WTC11 (cell line): ENCODE results near the gene AFAP1L2. TPM values are rescaled to one million over a fixed set of nuclear protein-coding genes. Genes with fewer than 3 reads are reported as not detected.

Experiments used
- ATAC-seq: fragments of 200-7000 bp; cut with Tn5 transposase; 2 replicates; pipeline ENCODE4 v1.10.0; 2021; ENCODE audit warnings: mild to moderate bottlenecking, moderate library complexity
- CTCF ChIA-PET: fragments of 300-600 bp; sonication (Branson Sonifier 250); formaldehyde crosslinking; loops from one replicate; lab custom pipeline; 2021; ENCODE audit warnings: antibody characterized with exemption; lab: Charles Lee
- POLR2A ChIA-PET: fragments of 350-600 bp; sonication (Branson Sonifier 250); formaldehyde crosslinking; loops from one replicate; lab custom pipeline; 2021; ENCODE audit warnings: antibody characterized with exemption; lab: Charles Lee
- DNase-seq: peaks from one replicate; pipeline ENCODE4 v3.0.0; 2021; ENCODE audit warnings: low spot score
- H3K27ac Mint-ChIP-seq: 2 replicates; pipeline ENCODE4 v1.8.0; 2021; ENCODE audit warnings: mixed read lengths
- H3K27me3 Mint-ChIP-seq: 2 replicates; pipeline ENCODE4 v1.8.0; 2021; ENCODE audit warnings: low read depth, mild to moderate bottlenecking, moderate library complexity, mixed read lengths
- H3K36me3 Mint-ChIP-seq: 2 replicates; pipeline ENCODE4 v1.8.0; 2021; ENCODE audit warnings: mixed read lengths
- H3K4me1 Mint-ChIP-seq: 2 replicates; pipeline ENCODE4 v1.8.0; 2022; ENCODE audit warnings: mixed read lengths
- H3K4me3 Mint-ChIP-seq: 2 replicates; pipeline ENCODE4 v1.8.0; 2021; ENCODE audit warnings: mild to moderate bottlenecking, moderate library complexity, mixed read lengths
- H3K9me3 Mint-ChIP-seq: 2 replicates; pipeline ENCODE4 v1.8.0; 2021; ENCODE audit warnings: mixed read lengths
- AR ChIP-seq: fragments of 250-450 bp; sonication (Bioruptor Pico); IDR thresholded peaks from 2 replicates; pipeline ENCODE4 v1.9.0; 2021; ENCODE audit warnings: mild to moderate bottlenecking
- CBFB ChIP-seq: sonication (generic); formaldehyde crosslinking; IDR thresholded peaks from 2 replicates; pipeline ENCODE4 v1.8.1; 2022; ENCODE audit warnings: mild to moderate bottlenecking, low read depth, missing genetic modification reagents
- CDX4 ChIP-seq: fragments of 250-450 bp; sonication (Bioruptor Pico); IDR thresholded peaks from 2 replicates; pipeline ENCODE4 v1.9.0; 2021; ENCODE audit warnings: moderate library complexity, mild to moderate bottlenecking, inconsistent platforms, borderline replicate concordance
- EMX1 ChIP-seq: fragments of 250-450 bp; sonication (Bioruptor Pico); IDR thresholded peaks from 2 replicates; pipeline ENCODE4 v1.8.0; 2021; ENCODE audit warnings: mild to moderate bottlenecking
- ERG ChIP-seq: fragments of 250-450 bp; sonication (Bioruptor Pico); IDR thresholded peaks from 2 replicates; pipeline ENCODE4 v1.8.0; 2021; ENCODE audit warnings: mild to moderate bottlenecking
- ETV6 ChIP-seq: sonication (generic); formaldehyde crosslinking; IDR thresholded peaks from 2 replicates; pipeline ENCODE4 v1.8.1; 2022; ENCODE audit warnings: mild to moderate bottlenecking, missing genetic modification reagents
- FOXP1 ChIP-seq: sonication (generic); formaldehyde crosslinking; IDR thresholded peaks from 2 replicates; pipeline ENCODE4 v1.8.0; 2022; ENCODE audit warnings: missing genetic modification reagents, mild to moderate bottlenecking, moderate library complexity, borderline replicate concordance
- GTF2I ChIP-seq: fragments of 250-450 bp; sonication (Bioruptor Pico); conservative IDR thresholded peaks from 2 replicates; pipeline ENCODE4 v1.4.0; 2021; ENCODE audit warnings: mild to moderate bottlenecking
- JAZF1 ChIP-seq: fragments of 250-450 bp; sonication (Bioruptor Pico); IDR thresholded peaks from 2 replicates; pipeline ENCODE4 v1.9.0; 2021; ENCODE audit warnings: moderate library complexity, mild to moderate bottlenecking, inconsistent platforms
- MYBL2 ChIP-seq: sonication (generic); formaldehyde crosslinking; IDR thresholded peaks from 2 replicates; pipeline ENCODE4 v1.8.1; 2023; ENCODE audit warnings: mild to moderate bottlenecking, moderate library complexity, missing genetic modification reagents
- NR2C2 ChIP-seq: sonication (generic); formaldehyde crosslinking; IDR thresholded peaks from 2 replicates; pipeline ENCODE4 v1.8.0; 2022; ENCODE audit warnings: mild to moderate bottlenecking, missing genetic modification reagents
- RORB ChIP-seq: fragments of 250-450 bp; sonication (Bioruptor Pico); IDR thresholded peaks from 2 replicates; pipeline ENCODE4 v1.9.0; 2021; ENCODE audit warnings: mild to moderate bottlenecking
- TP53 ChIP-seq: sonication (generic); formaldehyde crosslinking; IDR thresholded peaks from 2 replicates; pipeline ENCODE4 v1.8.1; 2023; ENCODE audit warnings: mild to moderate bottlenecking, missing genetic modification reagents
- ZBTB21 ChIP-seq: sonication (generic); formaldehyde crosslinking; IDR thresholded peaks from 2 replicates; pipeline ENCODE4 v1.8.1; 2023; ENCODE audit warnings: mild to moderate bottlenecking, missing genetic modification reagents, borderline replicate concordance
- ZBTB43 ChIP-seq: sonication (generic); formaldehyde crosslinking; IDR thresholded peaks from 2 replicates; pipeline ENCODE4 v1.8.1; 2023; ENCODE audit warnings: mild to moderate bottlenecking, missing genetic modification reagents
- ZNF232 ChIP-seq: sonication (generic); formaldehyde crosslinking; IDR thresholded peaks from 2 replicates; pipeline ENCODE4 v1.8.0; 2022; ENCODE audit warnings: mild to moderate bottlenecking, missing genetic modification reagents
- ZNF263 ChIP-seq: sonication (generic); formaldehyde crosslinking; IDR thresholded peaks from 2 replicates; pipeline ENCODE4 v1.8.1; 2022; ENCODE audit warnings: low read depth, mild to moderate bottlenecking, moderate library complexity, missing genetic modification reagents
- ZNF396 ChIP-seq: fragments of 250-450 bp; sonication (Bioruptor Pico); IDR thresholded peaks from 2 replicates; pipeline ENCODE4 v1.8.0; 2021; ENCODE audit warnings: mild to moderate bottlenecking, moderate library complexity, borderline replicate concordance
- ZNF416 ChIP-seq: fragments of 250-450 bp; sonication (Bioruptor Pico); IDR thresholded peaks from 2 replicates; pipeline ENCODE4 v1.9.0; 2021; ENCODE audit warnings: mild to moderate bottlenecking, inconsistent platforms
- total RNA-seq: library from RNA; stranded (reverse); gene quantifications from 3 replicates; pipeline ENCODE4 v1.2.3, GENCODE V29; 2021
- TF ChIP-seq, protein P1 (sequence below): fragments of 250-450 bp; sonication (Bioruptor Pico); IDR thresholded peaks from 2 replicates; pipeline ENCODE4 v1.9.0; 2021; ENCODE audit warnings: mild to moderate bottlenecking
- TF ChIP-seq, protein P2 (sequence below): sonication (generic); formaldehyde crosslinking; IDR thresholded peaks from 2 replicates; pipeline ENCODE4 v1.8.1; 2023; ENCODE audit warnings: mild to moderate bottlenecking, moderate library complexity, missing genetic modification reagents
- TF ChIP-seq, protein P3 (sequence below): sonication (generic); formaldehyde crosslinking; IDR thresholded peaks from 2 replicates; pipeline ENCODE4 v1.8.1; 2023; ENCODE audit warnings: mild to moderate bottlenecking, missing genetic modification reagents, moderate library complexity
- TF ChIP-seq, protein P4 (sequence below): sonication (generic); formaldehyde crosslinking; IDR thresholded peaks from 2 replicates; pipeline ENCODE4 v1.8.1; 2022; ENCODE audit warnings: missing genetic modification reagents, borderline replicate concordance

Gene AFAP1L2
- total RNA-seq, 1 experiment from 2014 or later: 5.0 TPM

GRCh38 chr10:114332301-114333192 is 71.8 kb downstream of the AFAP1L2 start:
- no peak for ATAC-seq
- no peak for DNase-seq
- Mint-ChIP-seq H3K36me3 (no peaks in the 10 kb centered on the region), H3K27me3 (no peaks in the 10 kb centered on the region; the same call in 1 of the 2 replicates), H3K4me1 (peaks cover 24% of the 10 kb centered on the region), H3K27ac (no peak overlapping the region), H3K4me3 (no peak overlapping the region), H3K9me3 (no peaks in the 10 kb centered on the region)
- ChIA-PET POLR2A (no interaction called here), CTCF (interaction anchor here (1.2 to 5.5 kb wide), 3 partner anchors 11 to 126 kb away, joined by 3 to 24 read pairs (median 5); no protein-coding TSS in a partner anchor)
- TF ChIP-seq, protein P1, sequence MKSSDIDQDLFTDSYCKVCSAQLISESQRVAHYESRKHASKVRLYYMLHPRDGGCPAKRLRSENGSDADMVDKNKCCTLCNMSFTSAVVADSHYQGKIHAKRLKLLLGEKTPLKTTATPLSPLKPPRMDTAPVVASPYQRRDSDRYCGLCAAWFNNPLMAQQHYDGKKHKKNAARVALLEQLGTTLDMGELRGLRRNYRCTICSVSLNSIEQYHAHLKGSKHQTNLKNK (CRISPR knock-in tag): no peak
- TF ChIP-seq TP53 (CRISPR knock-in tag) (no peak), ZBTB21 (CRISPR knock-in tag) (no peak), ERG (CRISPR knock-in tag) (no peak), ETV6 (no peak), FOXP1 (no peak), GTF2I (no peak), AR (CRISPR knock-in tag) (no peak), ZNF263 (CRISPR knock-in tag) (no peak), EMX1 (CRISPR knock-in tag) (no peak), RORB (CRISPR knock-in tag) (no peak), CBFB (CRISPR knock-in tag) (no peak)

- Mint-ChIP-seq H3K4me1 (peaks cover 9% of the 10 kb centered on the region), H3K9me3 (no peaks in the 10 kb centered on the region), H3K36me3 (no peaks in the 10 kb centered on the region), H3K4me3 (no peak overlapping the region), H3K27me3 (no peaks in the 10 kb centered on the region; the same call in 1 of the 2 replicates), H3K27ac (no peak overlapping the region)
- ATAC-seq (no peak), DNase-seq (no peak)
- ChIA-PET POLR2A (no interaction called here), CTCF (interaction anchor here (0.8 to 0.9 kb wide), 2 partner anchors 26 to 129 kb away, joined by 3 read pairs; no protein-coding TSS in a partner anchor)
- TF ChIP-seq, protein P2, sequence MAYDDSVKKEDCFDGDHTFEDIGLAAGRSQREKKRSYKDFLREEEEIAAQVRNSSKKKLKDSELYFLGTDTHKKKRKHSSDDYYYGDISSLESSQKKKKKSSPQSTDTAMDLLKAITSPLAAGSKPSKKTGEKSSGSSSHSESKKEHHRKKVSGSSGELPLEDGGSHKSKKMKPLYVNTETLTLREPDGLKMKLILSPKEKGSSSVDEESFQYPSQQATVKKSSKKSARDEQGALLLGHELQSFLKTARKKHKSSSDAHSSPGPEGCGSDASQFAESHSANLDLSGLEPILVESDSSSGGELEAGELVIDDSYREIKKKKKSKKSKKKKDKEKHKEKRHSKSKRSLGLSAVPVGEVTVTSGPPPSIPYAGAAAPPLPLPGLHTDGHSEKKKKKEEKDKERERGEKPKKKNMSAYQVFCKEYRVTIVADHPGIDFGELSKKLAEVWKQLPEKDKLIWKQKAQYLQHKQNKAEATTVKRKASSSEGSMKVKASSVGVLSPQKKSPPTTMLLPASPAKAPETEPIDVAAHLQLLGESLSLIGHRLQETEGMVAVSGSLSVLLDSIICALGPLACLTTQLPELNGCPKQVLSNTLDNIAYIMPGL (CRISPR knock-in tag): no peak
- TF ChIP-seq ZBTB43 (CRISPR knock-in tag) (no peak), CDX4 (CRISPR knock-in tag) (no peak), ZNF416 (no peak), MYBL2 (CRISPR knock-in tag) (no peak), JAZF1 (no peak), ZNF396 (CRISPR knock-in tag) (no peak), ZNF232 (CRISPR knock-in tag) (no peak), NR2C2 (no peak)
- TF ChIP-seq, protein P3, sequence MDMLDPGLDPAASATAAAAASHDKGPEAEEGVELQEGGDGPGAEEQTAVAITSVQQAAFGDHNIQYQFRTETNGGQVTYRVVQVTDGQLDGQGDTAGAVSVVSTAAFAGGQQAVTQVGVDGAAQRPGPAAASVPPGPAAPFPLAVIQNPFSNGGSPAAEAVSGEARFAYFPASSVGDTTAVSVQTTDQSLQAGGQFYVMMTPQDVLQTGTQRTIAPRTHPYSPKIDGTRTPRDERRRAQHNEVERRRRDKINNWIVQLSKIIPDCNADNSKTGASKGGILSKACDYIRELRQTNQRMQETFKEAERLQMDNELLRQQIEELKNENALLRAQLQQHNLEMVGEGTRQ: no peak
- TF ChIP-seq, protein P4, sequence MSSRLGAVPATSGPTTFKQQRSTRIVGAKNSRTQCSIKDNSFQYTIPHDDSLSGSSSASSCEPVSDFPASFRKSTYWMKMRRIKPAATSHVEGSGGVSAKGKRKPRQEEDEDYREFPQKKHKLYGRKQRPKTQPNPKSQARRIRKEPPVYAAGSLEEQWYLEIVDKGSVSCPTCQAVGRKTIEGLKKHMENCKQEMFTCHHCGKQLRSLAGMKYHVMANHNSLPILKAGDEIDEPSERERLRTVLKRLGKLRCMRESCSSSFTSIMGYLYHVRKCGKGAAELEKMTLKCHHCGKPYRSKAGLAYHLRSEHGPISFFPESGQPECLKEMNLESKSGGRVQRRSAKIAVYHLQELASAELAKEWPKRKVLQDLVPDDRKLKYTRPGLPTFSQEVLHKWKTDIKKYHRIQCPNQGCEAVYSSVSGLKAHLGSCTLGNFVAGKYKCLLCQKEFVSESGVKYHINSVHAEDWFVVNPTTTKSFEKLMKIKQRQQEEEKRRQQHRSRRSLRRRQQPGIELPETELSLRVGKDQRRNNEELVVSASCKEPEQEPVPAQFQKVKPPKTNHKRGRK (CRISPR knock-in tag): no peak
These were observed 74.5 kb downstream of the AFAP1L2 start for GRCh38 chr10:114329634-114330365.
